Right ventricle myocardium superior (tissue), 1 donor: ENCODE measurements around the gene ZNF778. TPM values are rescaled to one million over a fixed set of nuclear protein-coding genes. Genes with fewer than 3 reads are reported as not detected.

Experiments
- ATAC-seq: fragments of 200-7000 bp; cut with Tn5 transposase; one replicate; pipeline ENCODE4 v1.9.1; 2020; ENCODE audit warnings: mild to moderate bottlenecking; ENCODE audit not compliant: poor library complexity
- DNase-seq: peaks from one replicate; pipeline ENCODE4 v3.0.0-alpha.2; 2020
- intact Hi-C: fragments of 100-400 bp; cut with DNase I; formaldehyde crosslinking; loops from one replicate; pipeline ENCODE4 v1.11.2; 2022
- total RNA-seq: library from RNA; stranded (reverse); fragmentation: NEBNext Ultra II Directional; extraction: Animal tissue kit (Norgen Biotek cat#: 25700); gene quantifications from one replicate; pipeline ENCODE4 v1.2.1, GENCODE V29; 2021
- donor health status: DM: no; HTN: yes; CAD: no; lungs with severe emphysema.

Gene ZNF778
- total RNA-seq, 1 donor from 2014 or later, result 9.9 TPM

GRCh38 chr16:89278441-89279240, 61.1 kb downstream of the ZNF778 start:
- no peak for DNase-seq
- ATAC-seq, result no peak
- intact Hi-C loops, result no loop called here

GRCh38 chr16:89279666-89280481, 62.4 kb downstream of the ZNF778 start:
- intact Hi-C loops, result no loop called here
- ATAC-seq (no peak), DNase-seq (no peak)

GRCh38 chr16:89280546-89281188, 63.2 kb downstream of the ZNF778 start:
- no peak for ATAC-seq
- intact Hi-C loops, result no loop called here
- DNase-seq, result no peak

DNA sequence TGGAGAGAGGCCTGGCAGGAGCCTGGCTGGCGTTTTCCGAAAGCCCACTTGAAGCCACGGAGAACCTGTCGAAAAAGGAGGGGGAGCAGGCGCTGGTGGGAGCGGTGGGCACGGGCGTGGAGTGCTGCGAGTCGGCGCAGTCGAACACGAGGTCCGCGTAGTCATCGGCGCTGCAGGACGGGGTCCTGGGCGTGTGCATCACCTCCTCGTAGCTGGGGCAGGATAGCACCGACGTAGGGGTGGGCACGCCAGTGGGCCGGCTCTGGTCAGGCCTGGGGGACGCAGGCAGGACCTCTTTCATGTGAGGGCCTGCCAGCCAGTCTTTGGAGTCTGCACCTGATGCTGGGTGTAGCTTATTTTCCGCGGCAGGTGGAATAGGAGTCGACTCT, 63.7 kb downstream of the ZNF778 start:
- DNase-seq, result no peak

GRCh38 chr16:89281829-89282228, 64.3 kb downstream of the ZNF778 start:
- ATAC-seq (no peak), DNase-seq (no peak)
- intact Hi-C loops, result no loop called here

More for the DNA sequence above, 63.7 kb downstream of the ZNF778 start:
- no peak for ATAC-seq
- intact Hi-C loops, result no loop called here

DNA sequence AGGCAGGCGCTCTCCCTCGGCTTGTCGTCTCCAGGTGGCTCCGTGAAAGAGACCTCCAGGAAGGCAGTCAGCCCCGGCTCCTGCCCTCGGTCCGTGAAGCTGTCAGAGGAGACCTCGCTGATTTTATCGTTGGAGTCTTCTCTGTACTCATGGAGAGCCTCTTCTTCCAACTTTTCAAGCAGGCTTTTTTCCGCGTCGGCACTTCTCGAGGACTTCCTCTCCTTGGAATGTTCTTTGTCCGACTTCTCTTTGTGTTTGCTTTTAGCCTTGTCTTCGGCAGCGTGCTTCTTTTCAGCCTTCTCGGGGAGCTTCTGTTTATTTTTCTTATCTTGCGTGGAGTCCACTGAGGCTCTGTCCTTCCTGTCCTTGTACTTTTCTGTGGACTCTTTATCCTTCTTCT, 65.0 kb downstream of the ZNF778 start:
- no peak for ATAC-seq
- intact Hi-C loops, result no loop called here
- no peak for DNase-seq

GRCh38 chr16:89283449-89283848, 65.9 kb downstream of the ZNF778 start:
- intact Hi-C loops, result no loop called here
- no peak for ATAC-seq
- DNase-seq, result no peak

GRCh38 chr16:89285381-89285780, 67.9 kb downstream of the ZNF778 start:
- intact Hi-C loops, result no loop called here
- ATAC-seq (no peak), DNase-seq (no peak)

DNA sequence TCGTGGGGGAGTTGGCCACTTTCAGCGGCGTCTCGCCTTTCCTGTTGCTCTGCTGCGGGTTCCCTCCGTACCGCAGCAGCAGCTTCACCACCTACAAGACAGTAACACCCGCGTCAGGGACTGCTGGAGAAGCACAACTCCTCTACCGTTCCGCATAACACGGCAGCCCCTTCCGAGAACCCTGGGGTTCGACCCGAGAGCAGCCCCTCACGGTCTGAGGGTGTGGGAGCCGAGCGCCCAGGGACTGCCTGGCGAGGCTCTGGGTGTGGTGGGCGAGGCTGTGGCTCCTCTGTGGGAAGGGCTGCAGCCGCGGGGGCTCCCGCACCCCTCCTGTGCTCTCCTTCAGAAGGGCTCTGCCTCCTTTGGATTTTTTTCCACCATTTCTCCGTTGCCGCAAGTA, 68.6 kb downstream of the ZNF778 start:
- DNase-seq (peak; percentile 10), ATAC-seq (no peak)
- intact Hi-C loops, result no loop called here

Other genes starting within 250 kb of the ZNF778 start
- gene CBFA2T3, start 240.5 kb upstream of the ZNF778 start, total RNA-seq, result 8.6 TPM
- gene ACSF3, start 123.9 kb upstream of the ZNF778 start, total RNA-seq, result 15.5 TPM
- not detected for gene CDH15, start 46.0 kb upstream of the ZNF778 start, total RNA-seq
- gene SLC22A31, start 17.2 kb upstream of the ZNF778 start, total RNA-seq, result not detected